GM12873 (cell line): ENCODE data around the gene PLEKHG4B.

Experiments
- CTCF ChIP-seq: IDR thresholded peaks from 2 replicates; pipeline ENCODE4 v1.5.1; 2012; ENCODE audit warnings: low read depth, mild to moderate bottlenecking, moderate library complexity, low read length, control low read depth; ENCODE audit not compliant: insufficient read depth; ENCODE audit errors: missing control alignments

The PLEKHG4B gene

DNA sequence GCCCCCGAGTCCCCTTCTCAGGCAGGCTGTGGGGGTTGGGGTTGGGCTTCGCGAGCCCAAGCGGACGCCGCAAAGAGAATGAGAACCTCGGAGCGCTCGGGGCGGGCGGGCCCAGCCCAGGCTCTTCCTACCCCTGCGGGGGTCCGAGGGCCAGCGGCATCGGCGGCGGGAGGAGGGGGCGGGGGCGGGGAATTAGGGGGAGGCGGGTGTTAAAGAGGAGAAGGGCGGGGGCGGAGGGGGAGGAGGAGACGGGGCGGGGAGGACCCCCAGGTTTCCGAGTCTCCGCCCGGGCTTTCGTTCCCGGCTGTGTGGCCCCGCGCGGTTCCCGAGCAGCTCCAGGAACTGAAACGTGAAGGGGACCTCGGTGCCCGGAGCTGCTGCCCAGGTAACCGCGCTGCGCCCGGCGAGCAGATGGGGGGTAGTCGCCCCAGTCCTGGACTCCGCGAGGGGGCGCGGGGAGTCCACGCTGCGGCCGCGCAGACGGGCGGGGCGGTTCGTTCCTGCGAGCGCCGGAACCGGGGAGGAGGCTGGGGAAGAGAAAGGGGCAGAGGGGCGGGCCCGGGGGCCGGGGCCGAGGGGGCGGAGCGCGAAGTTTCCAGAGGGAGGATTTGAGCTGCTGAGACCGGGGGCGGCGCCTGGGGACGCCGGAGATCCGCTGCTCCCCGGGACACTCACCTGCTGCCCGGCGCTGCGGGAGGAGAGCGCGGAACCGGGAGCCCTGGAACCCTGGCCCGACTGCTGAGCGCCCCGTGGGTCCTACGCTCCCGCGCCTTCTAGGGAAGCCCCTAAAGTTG is 38.4 kb upstream of the PLEKHG4B start:
- TF ChIP-seq CTCF = no peak

- no peak for TF ChIP-seq CTCF
These were observed 37.7 kb upstream of the PLEKHG4B start for GRCh38 chr5:54175-54730.

- no peak for TF ChIP-seq CTCF
These were observed 36.9 kb upstream of the PLEKHG4B start for GRCh38 chr5:54876-55569.

GRCh38 chr5:56561-57290 is 35.2 kb upstream of the PLEKHG4B start:
- TF ChIP-seq CTCF = no peak

GRCh38 chr5:70440-70839 is 21.5 kb upstream of the PLEKHG4B start:
- TF ChIP-seq CTCF = no peak

GRCh38 chr5:73768-74502 is 18.0 kb upstream of the PLEKHG4B start:
- no peak for TF ChIP-seq CTCF
